SH-SY5Y (cell line): ENCODE measurements around the gene CTNS.

Experiments
- GATA2 ChIP-seq: IDR thresholded peaks from 2 replicates; pipeline ENCODE4 v1.6.1; 2011; ENCODE audit warnings: mild to moderate bottlenecking, low read depth, low read length
- GATA3 ChIP-seq: IDR thresholded peaks from 2 replicates; pipeline ENCODE4 v1.6.1; 2011; ENCODE audit warnings: low read depth, mild to moderate bottlenecking, low read length, moderate library complexity

DNA sequence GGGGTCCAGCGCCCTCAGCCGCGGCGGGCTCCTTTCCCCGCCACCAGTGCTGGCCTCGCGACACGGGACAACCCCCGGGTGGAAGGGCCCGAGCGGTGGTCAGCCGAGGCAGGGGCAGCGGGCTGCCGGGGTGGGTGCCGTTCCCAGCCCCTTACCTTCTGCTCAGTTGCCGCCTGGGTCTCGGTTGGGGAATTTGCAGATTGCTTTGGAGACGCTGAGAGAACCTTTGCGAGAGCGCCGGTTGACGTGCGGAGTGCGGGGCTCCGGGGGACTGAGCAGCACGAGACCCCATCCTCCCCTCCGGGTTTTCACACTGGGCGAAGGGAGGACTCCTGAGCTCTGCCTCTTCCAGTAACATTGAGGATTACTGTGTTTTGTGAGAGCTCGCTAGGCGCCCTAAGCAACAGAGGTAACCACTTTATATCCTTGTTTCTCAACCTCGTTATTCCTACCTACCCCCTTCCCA lies 381 bp downstream of the CTNS start:
- TF ChIP-seq GATA3 (no peak), GATA2 (no peak)
